MV-4-11 (cell line): ENCODE measurements around the gene COL28A1.
"Not testable (repeated sequence)": the region's sequence is repeated elsewhere in the genome, so short reads cannot be mapped to it uniquely, and the experiment has no call there.

Experiments
- DNase-seq: peaks from one replicate; lab custom pipeline; 2025; lab: John Stamatoyannopoulos, UW

The COL28A1 gene

GRCh38 chr7:7517754-7518153, 17.9 kb downstream of the COL28A1 start:
- peak; percentile 50 for DNase-seq

- DNase-seq, result no peak
Observed at GRCh38 chr7:7516662-7517061, 19.0 kb downstream of the COL28A1 start.

GRCh38 chr7:7516156-7516555, 19.5 kb downstream of the COL28A1 start:
- DNase-seq, result no peak

GRCh38 chr7:7512861-7513597, 22.6 kb downstream of the COL28A1 start:
- DNase-seq, result no peak

- no peak for DNase-seq
Observed at GRCh38 chr7:7510794-7511193, 24.9 kb downstream of the COL28A1 start.

GRCh38 chr7:7505915-7506314, 29.8 kb downstream of the COL28A1 start:
- DNase-seq, result no peak

GRCh38 chr7:7504910-7505704, 30.6 kb downstream of the COL28A1 start:
- DNase-seq, result no peak

GRCh38 chr7:7499892-7500291, 35.8 kb downstream of the COL28A1 start:
- no peak for DNase-seq

- DNase-seq, result no peak
Observed at GRCh38 chr7:7498856-7499255, 36.8 kb downstream of the COL28A1 start.

GRCh38 chr7:7496311-7496710, 39.4 kb downstream of the COL28A1 start:
- no peak for DNase-seq

GRCh38 chr7:7495171-7495570, 40.5 kb downstream of the COL28A1 start:
- no peak for DNase-seq

GRCh38 chr7:7491044-7491443, 44.6 kb downstream of the COL28A1 start:
- no peak for DNase-seq

GRCh38 chr7:7490003-7490402, 45.7 kb downstream of the COL28A1 start:
- DNase-seq, result peak; percentile 45

GRCh38 chr7:7489546-7489945, 46.1 kb downstream of the COL28A1 start:
- peak; percentile 33 for DNase-seq

- peak; percentile 74 for DNase-seq
Observed at GRCh38 chr7:7486362-7486761, 49.3 kb downstream of the COL28A1 start.

GRCh38 chr7:7484072-7484471, 51.6 kb downstream of the COL28A1 start:
- DNase-seq, result no peak

- DNase-seq, result no peak
Observed at GRCh38 chr7:7481802-7482201, 53.9 kb downstream of the COL28A1 start.

- no peak for DNase-seq
Observed at GRCh38 chr7:7479275-7479805, 56.3 kb downstream of the COL28A1 start.

- DNase-seq, result no peak
Observed at GRCh38 chr7:7478569-7478968, 57.1 kb downstream of the COL28A1 start.

GRCh38 chr7:7477641-7478040, 58.0 kb downstream of the COL28A1 start:
- DNase-seq, result not testable (repeated sequence)

GRCh38 chr7:7476381-7476780, 59.3 kb downstream of the COL28A1 start:
- DNase-seq, result no peak

GRCh38 chr7:7475601-7476000, 60.1 kb downstream of the COL28A1 start:
- no peak for DNase-seq

GRCh38 chr7:7474436-7474835, 61.2 kb downstream of the COL28A1 start:
- DNase-seq, result no peak
